HEK293T (cell line): ENCODE results near the gene SDHAF3.

Experiments used
- CTCF ChIA-PET: fragments of 350-600 bp; formaldehyde crosslinking; extraction: SDS; loops from one replicate; lab custom pipeline; 2021; ENCODE audit warnings: antibody characterized with exemption, inconsistent platforms; lab: Yijun Ruan, JAX
- POLR2A ChIA-PET: fragments of 350-600 bp; formaldehyde crosslinking; extraction: SDS; loops from one replicate; lab custom pipeline; 2020; ENCODE audit warnings: antibody characterized with exemption, inconsistent platforms; lab: Yijun Ruan, JAX
- DNase-seq: peaks from one replicate; pipeline ENCODE4 v3.0.0; 2012; ENCODE audit warnings: mixed read lengths; ENCODE audit errors: extremely low spot score
- ARNT ChIP-seq: fragments of 450-650 bp; IDR thresholded peaks from 2 replicates; pipeline ENCODE4 v1.6.1; 2017; ENCODE audit warnings: mild to moderate bottlenecking
- BHLHE40 ChIP-seq: fragments of 450-650 bp; IDR thresholded peaks from 2 replicates; pipeline ENCODE4 v1.6.1; 2016; ENCODE audit warnings: mild to moderate bottlenecking, moderate library complexity, borderline replicate concordance
- CTBP1 ChIP-seq: fragments of 450-650 bp; IDR thresholded peaks from 2 replicates; pipeline ENCODE4 v1.6.1; 2016; ENCODE audit warnings: borderline replicate concordance
- ELF4 ChIP-seq: fragments of 450-650 bp; IDR thresholded peaks from 2 replicates; pipeline ENCODE4 v1.6.1; 2017; ENCODE audit warnings: antibody characterized with exemption
- FOXA1 ChIP-seq: fragments of 450-650 bp; IDR thresholded peaks from 2 replicates; pipeline ENCODE4 v1.6.1; 2016; ENCODE audit warnings: mild to moderate bottlenecking
- FOXK2 ChIP-seq: fragments of 450-650 bp; IDR thresholded peaks from 2 replicates; pipeline ENCODE4 v1.6.1; 2016; ENCODE audit warnings: mild to moderate bottlenecking
- FOXM1 ChIP-seq: fragments of 450-650 bp; IDR thresholded peaks from 2 replicates; pipeline ENCODE4 v1.6.1; 2017; ENCODE audit warnings: mild to moderate bottlenecking, borderline replicate concordance
- HDGF ChIP-seq: fragments of 450-650 bp; IDR thresholded peaks from 2 replicates; pipeline ENCODE4 v1.6.1; 2017; ENCODE audit warnings: antibody characterized with exemption, borderline replicate concordance
- L3MBTL2 ChIP-seq: fragments of 450-650 bp; conservative IDR thresholded peaks from 2 replicates; pipeline ENCODE4 v1.6.1; 2016; ENCODE audit warnings: mild to moderate bottlenecking
- LEF1 ChIP-seq: fragments of 450-650 bp; IDR thresholded peaks from 2 replicates; pipeline ENCODE4 v1.6.1; 2017; ENCODE audit warnings: mild to moderate bottlenecking, borderline replicate concordance
- NFRKB ChIP-seq: fragments of 450-650 bp; IDR thresholded peaks from 2 replicates; pipeline ENCODE4 v1.6.1; 2016; ENCODE audit warnings: mild to moderate bottlenecking, moderate library complexity
- SP1 ChIP-seq: fragments of 450-650 bp; IDR thresholded peaks from 2 replicates; pipeline ENCODE4 v1.6.1; 2017
- SUZ12 ChIP-seq: fragments of 450-650 bp; IDR thresholded peaks from 2 replicates; pipeline ENCODE4 v1.6.1; 2016; ENCODE audit warnings: mild to moderate bottlenecking
- TARDBP ChIP-seq: fragments of 450-650 bp; IDR thresholded peaks from 2 replicates; pipeline ENCODE4 v1.6.1; 2016
- ZNF384 ChIP-seq: fragments of 450-650 bp; IDR thresholded peaks from 2 replicates; pipeline ENCODE4 v1.6.1; 2016
- TF ChIP-seq, protein P1 (sequence below): fragments of 450-650 bp; IDR thresholded peaks from 2 replicates; pipeline ENCODE4 v1.6.1; 2016

The SDHAF3 gene

DNA sequence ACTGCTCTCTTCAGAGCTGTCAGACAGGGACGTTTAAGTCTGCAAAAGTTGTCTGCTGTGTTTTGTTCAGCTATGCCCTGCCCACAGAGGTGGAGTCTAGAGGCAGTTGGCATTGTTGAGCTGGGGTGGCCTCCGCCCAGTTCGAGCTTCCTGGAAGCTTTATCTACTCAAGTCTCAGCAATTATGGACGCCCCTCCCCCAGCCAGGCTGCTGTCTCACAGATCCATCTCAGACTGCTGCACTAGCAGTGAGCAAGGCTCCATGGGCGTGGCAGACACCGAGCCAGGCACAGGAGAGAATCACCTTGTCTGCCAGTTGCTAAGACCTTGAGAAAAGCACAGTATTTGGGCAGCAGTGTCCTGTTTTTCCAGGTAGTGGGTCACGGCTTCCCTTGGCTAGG is 98.1 kb downstream of the SDHAF3 start:
- ChIA-PET CTCF (no interaction called here), POLR2A (no interaction called here)
- no peak for DNase-seq
- no peak for TF ChIP-seq FOXK2
- TF ChIP-seq SUZ12: no peak
- no peak for TF ChIP-seq LEF1
- TF ChIP-seq ZNF384: no peak
- TF ChIP-seq L3MBTL2: no peak
- no peak for TF ChIP-seq CTBP1
- TF ChIP-seq SP1: no peak
- TF ChIP-seq ARNT: no peak
- no peak for TF ChIP-seq TARDBP
- TF ChIP-seq BHLHE40: no peak
- TF ChIP-seq FOXA1: no peak
- TF ChIP-seq NFRKB: no peak
- TF ChIP-seq ELF4: no peak

DNA sequence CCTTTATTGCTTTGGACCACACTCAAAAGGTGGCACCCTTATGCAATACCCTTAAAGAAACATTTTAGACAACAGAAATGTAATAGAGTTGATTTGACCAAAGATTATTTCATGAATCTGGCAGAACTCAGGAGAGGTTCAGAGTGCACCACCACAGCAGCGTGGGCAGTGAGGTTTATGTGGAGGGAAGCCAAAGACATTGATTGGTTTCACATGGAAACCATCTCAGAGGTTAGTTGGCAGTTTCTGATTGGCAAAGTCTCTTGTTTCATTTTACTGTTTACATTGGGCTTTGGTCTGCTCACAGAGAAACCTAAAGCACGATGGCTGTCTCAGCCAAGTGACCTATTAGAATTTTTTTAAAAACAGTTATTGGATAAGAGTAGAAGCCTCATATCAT is 101.3 kb downstream of the SDHAF3 start:
- TF ChIP-seq NFRKB (no peak), TARDBP (no peak), FOXK2 (no peak), SP1 (no peak), ELF4 (no peak), FOXM1 (no peak), BHLHE40 (no peak)
- TF ChIP-seq, protein P1, sequence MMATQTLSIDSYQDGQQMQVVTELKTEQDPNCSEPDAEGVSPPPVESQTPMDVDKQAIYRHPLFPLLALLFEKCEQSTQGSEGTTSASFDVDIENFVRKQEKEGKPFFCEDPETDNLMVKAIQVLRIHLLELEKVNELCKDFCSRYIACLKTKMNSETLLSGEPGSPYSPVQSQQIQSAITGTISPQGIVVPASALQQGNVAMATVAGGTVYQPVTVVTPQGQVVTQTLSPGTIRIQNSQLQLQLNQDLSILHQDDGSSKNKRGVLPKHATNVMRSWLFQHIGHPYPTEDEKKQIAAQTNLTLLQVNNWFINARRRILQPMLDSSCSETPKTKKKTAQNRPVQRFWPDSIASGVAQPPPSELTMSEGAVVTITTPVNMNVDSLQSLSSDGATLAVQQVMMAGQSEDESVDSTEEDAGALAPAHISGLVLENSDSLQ: no peak
- DNase-seq: no peak
- ChIA-PET POLR2A (no interaction called here), CTCF (no interaction called here)

GRCh38 chr7:97219237-97219636 is 101.7 kb downstream of the SDHAF3 start:
- POLR2A ChIA-PET: no interaction called here
- no peak for DNase-seq
- CTCF ChIA-PET: no interaction called here
- TF ChIP-seq ARNT (no peak), FOXA1 (no peak), SP1 (no peak), CTBP1 (no peak), BHLHE40 (no peak), NFRKB (no peak), ELF4 (no peak), ZNF384 (no peak), L3MBTL2 (no peak), FOXK2 (no peak), FOXM1 (no peak), SUZ12 (no peak), HDGF (no peak), TARDBP (no peak), LEF1 (no peak)
- TF ChIP-seq, protein P1: no peak

DNA sequence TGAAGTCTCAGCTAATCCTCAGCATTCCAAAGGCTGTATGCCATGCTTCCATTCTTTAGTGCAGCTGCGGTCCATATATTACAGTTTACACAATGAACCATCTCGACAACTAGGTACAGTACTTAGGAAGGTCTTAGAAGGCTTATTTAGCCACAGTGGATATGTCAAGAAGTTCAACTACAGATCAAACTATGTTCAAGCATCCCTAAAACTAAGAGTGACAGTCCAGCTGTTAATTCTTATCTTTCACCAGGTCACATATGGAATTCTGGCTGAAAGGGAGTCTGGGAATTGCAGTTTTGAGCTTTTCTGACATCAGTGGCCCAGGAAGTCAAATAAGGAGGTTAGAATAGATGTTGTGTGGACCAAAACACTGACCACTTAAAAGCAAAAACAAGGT is 106.8 kb downstream of the SDHAF3 start:
- POLR2A ChIA-PET: no interaction called here
- DNase-seq: no peak
- CTCF ChIA-PET: no interaction called here
- no peak for TF ChIP-seq ZNF384

DNA sequence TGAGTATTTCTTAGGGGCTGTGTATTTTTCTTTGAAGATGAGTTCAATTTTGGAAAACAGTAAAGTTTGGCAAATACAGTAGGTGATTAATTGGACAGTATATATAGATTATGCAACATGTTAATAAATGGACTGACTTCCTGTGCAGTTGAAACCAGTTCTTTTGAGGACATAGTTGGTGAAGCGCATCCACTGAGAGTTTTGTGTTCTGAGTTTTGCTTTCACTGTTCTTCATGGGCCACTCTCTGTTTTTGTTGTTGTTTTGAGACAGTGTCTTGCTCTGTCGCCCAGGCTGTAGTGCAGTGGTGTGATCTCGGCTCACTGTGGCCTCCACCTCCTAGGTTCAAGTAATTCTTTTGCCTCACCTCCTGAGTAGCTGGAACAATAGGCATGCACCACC is 109.0 kb downstream of the SDHAF3 start:
- ChIA-PET CTCF (no interaction called here), POLR2A (no interaction called here)
- DNase-seq: no peak
- TF ChIP-seq LEF1 (no peak), FOXK2 (no peak), L3MBTL2 (no peak), TARDBP (no peak), HDGF (no peak), ELF4 (no peak), ARNT (no peak), NFRKB (no peak), SUZ12 (no peak), BHLHE40 (no peak), SP1 (no peak), FOXM1 (no peak), FOXA1 (no peak), CTBP1 (no peak), ZNF384 (no peak)
- TF ChIP-seq, protein P1: no peak
